HepG2 (cell line): ENCODE data around the gene GPS1. TPM values are rescaled to one million over a fixed set of nuclear protein-coding genes. Genes with fewer than 3 reads are reported as not detected.
A peak's percentile ranks its signal among the peaks of the same experiment; 100 is the strongest.

Source experiments
- ETS1 ChIP-seq: sonication (generic); formaldehyde crosslinking; IDR thresholded peaks from 2 replicates; pipeline ENCODE4 v1.4.0; 2020; ENCODE audit warnings: missing genetic modification reagents
- FIP1L1 ChIP-seq: fragments of 200-400 bp; formaldehyde crosslinking; IDR thresholded peaks from 2 replicates; pipeline ENCODE4 v1.6.1; 2018; ENCODE audit warnings: low read depth, mild to moderate bottlenecking, low read length, moderate library complexity, borderline replicate concordance; ENCODE audit not compliant: insufficient read depth
- MIXL1 ChIP-seq: IDR thresholded peaks from 2 replicates; pipeline ENCODE4 v1.6.1; 2016
- NCOA5 ChIP-seq: sonication (generic); formaldehyde crosslinking; IDR thresholded peaks from 2 replicates; pipeline ENCODE4 v1.4.0; 2020; ENCODE audit warnings: missing genetic modification reagents
- PHB2 ChIP-seq: fragments of 450-650 bp; IDR thresholded peaks from 2 replicates; pipeline ENCODE4 v1.6.1; 2018; ENCODE audit not compliant: partially characterized antibody
- PREB ChIP-seq: sonication (generic); formaldehyde crosslinking; IDR thresholded peaks from 2 replicates; pipeline ENCODE4 v1.4.0; 2020; ENCODE audit warnings: missing genetic modification reagents
- RCOR2 ChIP-seq: IDR thresholded peaks from 2 replicates; pipeline ENCODE4 v1.6.1; 2016; ENCODE audit warnings: missing biosample characterization, missing genetic modification reagents
- TAF1 ChIP-seq: sonication (generic); formaldehyde crosslinking; IDR thresholded peaks from 2 replicates; pipeline ENCODE4 v1.4.0; 2020; ENCODE audit warnings: missing genetic modification reagents
- TGIF2 ChIP-seq: IDR thresholded peaks from 2 replicates; pipeline ENCODE4 v1.6.1; 2016; ENCODE audit warnings: control low read depth, missing compliant biosample characterization
- ZNF124 ChIP-seq: sonication (generic); formaldehyde crosslinking; IDR thresholded peaks from 2 replicates; pipeline ENCODE4 v1.4.0; 2020; ENCODE audit warnings: missing genetic modification reagents
- ZNF343 ChIP-seq: sonication (generic); formaldehyde crosslinking; IDR thresholded peaks from 2 replicates; pipeline ENCODE4 v1.4.0; 2020; ENCODE audit warnings: mild to moderate bottlenecking, missing genetic modification reagents
- ZNF446 ChIP-seq: sonication (generic); formaldehyde crosslinking; IDR thresholded peaks from 2 replicates; pipeline ENCODE4 v1.5.0; 2020; ENCODE audit warnings: mild to moderate bottlenecking, missing genetic modification reagents
- ZNF567 ChIP-seq: sonication (generic); formaldehyde crosslinking; IDR thresholded peaks from 2 replicates; pipeline ENCODE4 v1.8.1; 2023; ENCODE audit warnings: mild to moderate bottlenecking, missing genetic modification reagents, borderline replicate concordance
- ZNF598 ChIP-seq: sonication (generic); formaldehyde crosslinking; IDR thresholded peaks from 2 replicates; pipeline ENCODE4 v1.5.1; 2020; ENCODE audit warnings: mild to moderate bottlenecking, missing genetic modification reagents, borderline replicate concordance
- ZNF672 ChIP-seq: sonication (generic); formaldehyde crosslinking; IDR thresholded peaks from 2 replicates; pipeline ENCODE4 v1.8.1; 2022; ENCODE audit warnings: missing genetic modification reagents
- ZNF749 ChIP-seq: sonication (generic); formaldehyde crosslinking; IDR thresholded peaks from 2 replicates; pipeline ENCODE4 v1.8.0; 2022; ENCODE audit warnings: mild to moderate bottlenecking, missing genetic modification reagents, moderate library complexity, borderline replicate concordance
- ZSCAN21 ChIP-seq: sonication (generic); formaldehyde crosslinking; IDR thresholded peaks from 2 replicates; pipeline ENCODE4 v1.8.0; 2022; ENCODE audit warnings: mild to moderate bottlenecking, missing genetic modification reagents, moderate library complexity, borderline replicate concordance
- polyA plus RNA-seq, 8 experiments: library from polyadenylated mRNA; depleted of rRNA in 3 of 8; stranded (reverse) in 7 of 8; unstranded in 1 of 8; fragments of >200 nt; fragmentation: Illumina TruSeq in 4 of 8; extraction: Trizol in 4 of 8; gene quantifications; 2 replicates each; pipeline versions ENCODE4 v1.2.1 to v1.2.3, GENCODE V29; 2011 to 2016; ENCODE audit warnings: low read depth in 4 of 8, missing spikeins in 1 of 8, mixed read lengths in 1 of 8; ENCODE audit not compliant: insufficient read depth in 1 of 8
- total RNA-seq, 5 experiments: library from RNA; depleted of rRNA; stranded (reverse); fragments of >200 nt; fragmentation: Illumina TruSeq; extraction: Trizol; gene quantifications; 2 replicates each; pipeline ENCODE4 v1.2.3, GENCODE V29; 2016; ENCODE audit warnings: low read depth in 1 of 5
- TF ChIP-seq, protein P1 (sequence below): sonication (generic); formaldehyde crosslinking; IDR thresholded peaks from 2 replicates; pipeline ENCODE4 v1.8.1; 2023; ENCODE audit warnings: missing genetic modification reagents, mild to moderate bottlenecking, borderline replicate concordance
- TF ChIP-seq, protein P2 (sequence below), 2 experiments: sonication (generic) in 1 of 2; formaldehyde crosslinking in 1 of 2; IDR thresholded peaks; 2 replicates each; pipeline versions ENCODE4 v1.4.0 to v1.6.1; 2018 to 2020; ENCODE audit warnings: missing genetic modification reagents in 2 of 2, borderline replicate concordance in 1 of 2, low read depth in 1 of 2, mild to moderate bottlenecking in 1 of 2, missing biosample characterization in 1 of 2
- TF ChIP-seq, protein P3 (sequence below), 2 experiments: fragments of 450-650 bp in 1 of 2; sonication (generic) in 1 of 2; formaldehyde crosslinking; IDR thresholded peaks; 2 replicates each; pipeline versions ENCODE4 v1.5.0 to v1.8.0; 2020 to 2022; ENCODE audit warnings: mild to moderate bottlenecking in 1 of 2, missing genetic modification reagents in 1 of 2
- TF ChIP-seq, protein P4 (sequence below): sonication (generic); formaldehyde crosslinking; conservative IDR thresholded peaks from 2 replicates; pipeline ENCODE4 v1.5.0; 2020; ENCODE audit warnings: missing genetic modification reagents

Gene GPS1
- total and polyA plus RNA-seq, 2 of the 13 experiments (the other 11 are each of a cell fraction or from before 2014, with no cell fraction given) = 124 to 128 TPM

DNA sequence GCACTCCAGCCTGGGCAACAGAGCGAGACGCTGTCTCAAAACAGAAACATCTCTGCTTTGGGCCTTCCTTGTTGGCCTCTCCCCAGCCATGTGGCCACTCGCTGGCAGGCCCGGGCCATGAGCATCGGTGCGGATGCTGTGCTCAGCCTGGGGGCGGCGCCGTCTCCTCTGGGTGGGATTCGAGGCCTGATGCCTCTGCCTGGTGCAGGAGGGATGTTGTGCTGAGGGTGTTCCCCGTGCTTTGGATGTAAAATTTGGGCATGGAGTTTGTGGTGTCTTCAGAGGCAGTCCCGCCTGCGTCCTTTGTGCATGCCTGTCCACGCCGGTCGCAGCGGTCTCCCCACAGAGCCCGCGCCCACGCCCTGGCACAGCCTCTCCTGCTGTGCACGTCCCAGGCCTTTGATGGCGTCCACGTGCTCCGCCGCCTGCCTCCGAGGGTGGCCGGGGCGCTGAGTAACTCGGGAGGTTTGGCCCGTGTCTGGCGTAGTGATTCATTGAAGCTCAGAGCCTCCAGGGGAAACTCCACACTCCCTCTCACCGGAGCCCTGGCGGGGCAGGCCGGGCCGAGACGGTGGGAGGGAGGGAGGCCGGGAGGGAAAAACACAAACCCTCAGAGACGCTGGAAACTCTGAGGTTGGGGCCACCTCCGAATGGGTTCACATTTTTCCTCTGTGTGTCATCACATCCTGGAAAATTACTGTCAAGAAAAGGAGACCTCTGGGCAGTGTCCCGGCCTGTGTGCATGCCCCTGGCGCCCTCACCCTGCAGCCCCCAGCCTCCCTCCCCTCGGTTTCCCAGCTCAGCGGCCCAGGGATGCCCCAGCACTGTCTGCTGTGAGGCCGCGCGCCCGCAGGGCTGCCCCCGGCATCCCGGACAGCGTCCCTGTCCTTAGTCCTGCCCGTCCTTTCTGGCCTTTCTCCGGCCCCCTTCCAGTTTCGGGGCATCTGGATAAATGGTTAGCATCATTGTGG lies 48.0 kb upstream of the GPS1 start (continued):
- peak; percentile 76 for TF ChIP-seq ZNF749
- TF ChIP-seq, protein P1, sequence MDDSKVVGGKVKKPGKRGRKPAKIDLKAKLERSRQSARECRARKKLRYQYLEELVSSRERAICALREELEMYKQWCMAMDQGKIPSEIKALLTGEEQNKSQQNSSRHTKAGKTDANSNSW (CRISPR knock-in tag) = no peak; the same call in 1 of the 2 replicates
- 0 out of 2 replicates have a peak, but pooled peaks have one; percentile 25 for TF ChIP-seq FIP1L1
- TF ChIP-seq RCOR2 (CRISPR knock-in tag) = no peak
- no peak for TF ChIP-seq ZNF343
- TF ChIP-seq TAF1 (CRISPR knock-in tag) = peak; percentile 61
- TF ChIP-seq ZNF567 (CRISPR knock-in tag) = no peak
- 0 out of 2 replicates have a peak, but pooled peaks have one; percentile 16 for TF ChIP-seq TGIF2 (CRISPR knock-in tag)
- no peak; the same call in 1 of the 2 replicates for TF ChIP-seq ZNF124 (CRISPR knock-in tag)
- no peak for TF ChIP-seq MIXL1 (CRISPR knock-in tag)
- no peak for TF ChIP-seq NCOA5 (CRISPR knock-in tag)
- peak; percentile 77; the same call in 1 of the 2 replicates for TF ChIP-seq ZSCAN21 (CRISPR knock-in tag)
- 0 out of 2 replicates have a peak, but pooled peaks have one; percentile 31 for TF ChIP-seq ETS1 (CRISPR knock-in tag)
- TF ChIP-seq, protein P2, sequence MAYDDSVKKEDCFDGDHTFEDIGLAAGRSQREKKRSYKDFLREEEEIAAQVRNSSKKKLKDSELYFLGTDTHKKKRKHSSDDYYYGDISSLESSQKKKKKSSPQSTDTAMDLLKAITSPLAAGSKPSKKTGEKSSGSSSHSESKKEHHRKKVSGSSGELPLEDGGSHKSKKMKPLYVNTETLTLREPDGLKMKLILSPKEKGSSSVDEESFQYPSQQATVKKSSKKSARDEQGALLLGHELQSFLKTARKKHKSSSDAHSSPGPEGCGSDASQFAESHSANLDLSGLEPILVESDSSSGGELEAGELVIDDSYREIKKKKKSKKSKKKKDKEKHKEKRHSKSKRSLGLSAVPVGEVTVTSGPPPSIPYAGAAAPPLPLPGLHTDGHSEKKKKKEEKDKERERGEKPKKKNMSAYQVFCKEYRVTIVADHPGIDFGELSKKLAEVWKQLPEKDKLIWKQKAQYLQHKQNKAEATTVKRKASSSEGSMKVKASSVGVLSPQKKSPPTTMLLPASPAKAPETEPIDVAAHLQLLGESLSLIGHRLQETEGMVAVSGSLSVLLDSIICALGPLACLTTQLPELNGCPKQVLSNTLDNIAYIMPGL (CRISPR knock-in tag; IDR thresholded peaks at IDR 0.05; ENCODE audit: borderline replicate concordance in 1 of 2, low read depth in 1 of 2) = peak; percentile 32 to 59; a peak in 3 of 4 replicates
- no peak for TF ChIP-seq ZNF672
- TF ChIP-seq, protein P3, sequence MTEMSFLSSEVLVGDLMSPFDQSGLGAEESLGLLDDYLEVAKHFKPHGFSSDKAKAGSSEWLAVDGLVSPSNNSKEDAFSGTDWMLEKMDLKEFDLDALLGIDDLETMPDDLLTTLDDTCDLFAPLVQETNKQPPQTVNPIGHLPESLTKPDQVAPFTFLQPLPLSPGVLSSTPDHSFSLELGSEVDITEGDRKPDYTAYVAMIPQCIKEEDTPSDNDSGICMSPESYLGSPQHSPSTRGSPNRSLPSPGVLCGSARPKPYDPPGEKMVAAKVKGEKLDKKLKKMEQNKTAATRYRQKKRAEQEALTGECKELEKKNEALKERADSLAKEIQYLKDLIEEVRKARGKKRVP (CRISPR knock-in tag; IDR thresholded peaks at IDR 0.05) = peak in 1 of 2 experiments; percentile 72; a peak in 2 of 4 replicates
- TF ChIP-seq PREB = 0 out of 2 replicates have a peak, but pooled peaks have one; percentile 67
- TF ChIP-seq PHB2 = no peak
- TF ChIP-seq ZNF598 (CRISPR knock-in tag) = peak; percentile 81; the same call in 1 of the 2 replicates
- TF ChIP-seq ZNF446 (CRISPR knock-in tag) = no peak
- TF ChIP-seq, protein P4, sequence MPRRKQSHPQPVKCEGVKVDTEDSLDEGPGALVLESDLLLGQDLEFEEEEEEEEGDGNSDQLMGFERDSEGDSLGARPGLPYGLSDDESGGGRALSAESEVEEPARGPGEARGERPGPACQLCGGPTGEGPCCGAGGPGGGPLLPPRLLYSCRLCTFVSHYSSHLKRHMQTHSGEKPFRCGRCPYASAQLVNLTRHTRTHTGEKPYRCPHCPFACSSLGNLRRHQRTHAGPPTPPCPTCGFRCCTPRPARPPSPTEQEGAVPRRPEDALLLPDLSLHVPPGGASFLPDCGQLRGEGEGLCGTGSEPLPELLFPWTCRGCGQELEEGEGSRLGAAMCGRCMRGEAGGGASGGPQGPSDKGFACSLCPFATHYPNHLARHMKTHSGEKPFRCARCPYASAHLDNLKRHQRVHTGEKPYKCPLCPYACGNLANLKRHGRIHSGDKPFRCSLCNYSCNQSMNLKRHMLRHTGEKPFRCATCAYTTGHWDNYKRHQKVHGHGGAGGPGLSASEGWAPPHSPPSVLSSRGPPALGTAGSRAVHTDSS (CRISPR knock-in tag) = no peak
